Progenitor cell of endocrine pancreas (in vitro differentiated cells): Measurements from ENCODE around the gene MYO10. TPM values are rescaled to one million over a fixed set of nuclear protein-coding genes. Genes with fewer than 3 reads are reported as not detected.

Experiments used
- DNase-seq: peaks from one replicate; pipeline ENCODE4 v3.0.0; 2021; ENCODE audit warnings: low spot score; ENCODE audit not compliant: unreplicated experiment
- H3K27ac Mint-ChIP-seq: 2 replicates; pipeline ENCODE4 v1.8.0; 2021; ENCODE audit warnings: mild to moderate bottlenecking, moderate library complexity, mixed read lengths
- H3K27me3 Mint-ChIP-seq: 2 replicates; pipeline ENCODE4 v1.8.0; 2021; ENCODE audit warnings: mixed read lengths
- H3K36me3 Mint-ChIP-seq: 2 replicates; pipeline ENCODE4 v1.8.0; 2022; ENCODE audit warnings: mixed read lengths; ENCODE audit not compliant: insufficient read depth
- H3K4me1 Mint-ChIP-seq: 2 replicates; pipeline ENCODE4 v1.8.0; 2021; ENCODE audit warnings: low read depth, mixed read lengths
- H3K4me3 Mint-ChIP-seq: 2 replicates; pipeline ENCODE4 v1.8.0; 2021; ENCODE audit warnings: low read depth, mild to moderate bottlenecking, moderate library complexity, mixed read lengths
- H3K9me3 Mint-ChIP-seq: 2 replicates; pipeline ENCODE4 v1.8.0; 2021; ENCODE audit warnings: low read depth, mixed read lengths
- CTCF ChIP-seq: fragments of 200-600 bp; sonication (generic); IDR thresholded peaks from one replicate; pipeline ENCODE4 v1.5.0; 2021; ENCODE audit warnings: antibody characterized with exemption, mild to moderate bottlenecking; ENCODE audit not compliant: unreplicated experiment
- total RNA-seq: library from RNA; stranded (reverse); gene quantifications from 2 replicates; pipeline ENCODE4 v1.2.1, GENCODE V29; 2021

The MYO10 gene
- total RNA-seq, 1 donor from 2014 or later = 88.0 TPM

DNA sequence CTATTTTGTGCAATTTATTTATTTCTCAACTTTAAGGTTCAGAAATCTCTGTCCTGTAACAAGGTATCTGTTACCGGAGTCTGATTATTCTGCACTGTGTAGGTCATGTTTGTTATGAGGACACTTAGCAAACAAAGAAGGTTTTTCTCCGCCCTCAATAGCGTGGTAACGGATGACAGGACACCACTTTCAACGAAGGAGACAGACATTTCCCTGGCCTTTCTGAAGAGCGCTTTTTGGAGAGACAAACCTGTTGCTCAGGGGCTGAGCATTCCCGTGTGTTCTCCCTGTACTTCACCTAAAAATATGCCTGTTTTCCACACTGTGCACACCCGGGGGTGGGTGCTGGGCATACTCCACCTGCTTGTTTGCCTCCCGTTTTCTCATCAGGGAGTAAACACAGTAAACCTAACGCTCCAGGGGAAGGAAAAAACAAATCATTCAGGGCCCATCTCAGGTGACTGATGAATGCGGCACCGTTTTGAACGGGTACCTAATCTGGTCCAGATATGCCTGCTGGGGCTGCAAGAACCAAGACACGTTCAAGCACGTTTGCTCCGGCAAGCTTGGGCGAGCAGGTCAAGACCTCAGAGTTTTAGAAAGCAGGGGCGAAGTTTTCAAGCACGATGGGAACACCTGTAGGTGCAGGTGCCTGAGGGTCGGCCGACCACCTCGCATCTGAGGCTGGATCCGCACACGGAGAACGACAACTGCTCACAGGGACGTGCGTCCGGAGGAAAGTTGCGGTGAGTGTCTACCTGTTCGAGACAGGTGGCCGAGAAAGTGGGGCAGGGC, 320.1 kb downstream of the MYO10 start:
- peaks cover 25% of the 10 kb centered on the region for H3K27me3 Mint-ChIP-seq
- DNase-seq = no peak
- TF ChIP-seq CTCF = no peak
- no peaks in the 10 kb centered on the region for H3K36me3 Mint-ChIP-seq
- no peaks in the 10 kb centered on the region for H3K9me3 Mint-ChIP-seq
- peaks cover 11% of the 10 kb centered on the region for H3K4me1 Mint-ChIP-seq
- H3K27ac Mint-ChIP-seq = peak overlapping the region; percentile 91
- peak overlapping the region; percentile 92 for H3K4me3 Mint-ChIP-seq

DNA sequence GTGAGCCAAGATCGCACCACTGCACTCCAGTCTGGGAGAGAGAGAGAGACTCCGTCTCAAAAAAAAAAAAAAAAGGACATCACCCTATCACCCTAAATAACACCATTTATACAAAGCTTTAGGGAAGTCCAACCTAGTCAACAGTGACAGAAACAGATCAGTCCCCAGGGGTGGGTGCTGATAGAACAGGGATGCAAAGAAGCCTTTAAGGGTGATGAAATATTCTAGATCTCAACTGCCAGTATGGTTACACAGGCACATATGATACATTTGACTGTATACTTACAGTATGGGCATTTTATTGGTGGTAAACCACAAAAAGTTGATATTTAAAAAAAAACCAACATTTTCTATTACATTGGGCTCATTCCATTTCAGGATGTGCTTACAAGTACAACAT, 324.1 kb downstream of the MYO10 start:
- H3K27ac Mint-ChIP-seq = no peak overlapping the region

More for the DNA sequence above, 324.1 kb downstream of the MYO10 start:
- no peak overlapping the region for H3K4me3 Mint-ChIP-seq
- H3K9me3 Mint-ChIP-seq = no peaks in the 10 kb centered on the region
- peaks cover 17% of the 10 kb centered on the region for H3K27me3 Mint-ChIP-seq
- TF ChIP-seq CTCF = no peak
- H3K36me3 Mint-ChIP-seq = no peaks in the 10 kb centered on the region
- peaks cover 7% of the 10 kb centered on the region for H3K4me1 Mint-ChIP-seq
- DNase-seq = no peak
